Activated CD8-positive, alpha-beta memory T cell treated with anti-CD3 and anti-CD28 coated beads, Interleukin-2, amount 10 ng/mL, durations not matched to agents 7 days and 5 days (primary cell): Measurements from ENCODE around the gene PRKCQ. TPM values are rescaled to one million over a fixed set of nuclear protein-coding genes. Genes with fewer than 3 reads are reported as not detected.

Experiments used
- ATAC-seq: fragments of 150-1000 bp; cut with Tn5 transposase; one replicate; pipeline ENCODE4 v1.10.0; 2021; ENCODE audit warnings: moderate library complexity
- CTCF ChIA-PET: fragments of 350-600 bp; sonication (Branson Sonifier 250); formaldehyde crosslinking; loops from one replicate; lab custom pipeline; 2021; ENCODE audit warnings: antibody characterized with exemption; lab: Charles Lee
- DNase-seq: peaks from one replicate; pipeline ENCODE4 v3.0.0-alpha.2; 2020
- H3K27ac Mint-ChIP-seq: one replicate; pipeline ENCODE4 v1.8.0; 2021; ENCODE audit warnings: mild to moderate bottlenecking, mixed read lengths
- H3K27me3 Mint-ChIP-seq: one replicate; pipeline ENCODE4 v1.8.0; 2021; ENCODE audit warnings: mixed read lengths
- H3K36me3 Mint-ChIP-seq: one replicate; pipeline ENCODE4 v1.8.0; 2021; ENCODE audit warnings: mild to moderate bottlenecking, mixed read lengths
- H3K4me1 Mint-ChIP-seq: one replicate; pipeline ENCODE4 v1.8.0; 2021; ENCODE audit warnings: mixed read lengths
- H3K4me3 Mint-ChIP-seq: one replicate; pipeline ENCODE4 v1.8.0; 2021; ENCODE audit warnings: mild to moderate bottlenecking, moderate library complexity, mixed read lengths
- H3K9me3 Mint-ChIP-seq: one replicate; pipeline ENCODE4 v1.8.0; 2022; ENCODE audit warnings: low read depth, mixed read lengths
- total RNA-seq, 2 experiments: library from RNA; stranded (reverse); gene quantifications; one replicate each; pipeline ENCODE4 v1.2.3, GENCODE V29; 2021

The PRKCQ gene
- total RNA-seq = 10 to 100 TPM; 51.0 to 58.7 TPM

DNA sequence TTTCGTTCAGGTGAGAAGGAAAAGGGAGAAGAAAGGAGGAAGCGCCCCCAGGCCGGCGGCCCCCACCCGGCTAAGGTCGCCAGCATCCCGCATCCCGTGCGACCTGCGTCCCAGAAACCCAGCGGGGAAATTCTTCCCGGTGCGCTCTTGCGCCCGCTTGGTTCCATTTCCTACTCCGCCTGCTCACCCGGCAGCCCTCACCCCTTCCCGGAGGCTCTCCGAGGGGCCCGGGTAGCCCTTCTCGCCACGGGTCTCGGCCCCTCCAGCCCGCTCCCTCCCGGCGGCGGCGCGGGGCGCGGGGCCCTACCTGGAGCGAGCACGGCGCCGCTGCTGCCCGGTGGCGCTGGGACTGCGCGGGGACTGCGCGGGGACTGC is at the start of gene PRKCQ:
TSS of gene PRKCQ (minus strand) at position 373 of the 375 bp plus-strand sequence. CDS start 65,141 bp downstream, outside the sequence.
- CTCF ChIA-PET = interaction anchor here (0.5 to 7.1 kb wide), 14 partner anchors 8 to 106 kb away, joined by 3 to 56 read pairs (median 4); no protein-coding TSS in a partner anchor
- no peaks in the 10 kb centered on the region for H3K9me3 Mint-ChIP-seq
- H3K36me3 Mint-ChIP-seq = peaks cover 57% of the 10 kb centered on the region
- H3K4me1 Mint-ChIP-seq = peaks cover 59% of the 10 kb centered on the region
- H3K4me3 Mint-ChIP-seq = peak within 1 kb of the TSS; percentile 97
- ATAC-seq (no peak), DNase-seq (peak; percentile 56)
- no peaks in the 10 kb centered on the region for H3K27me3 Mint-ChIP-seq
- H3K27ac Mint-ChIP-seq = peak within 1 kb of the TSS; percentile 93

DNA sequence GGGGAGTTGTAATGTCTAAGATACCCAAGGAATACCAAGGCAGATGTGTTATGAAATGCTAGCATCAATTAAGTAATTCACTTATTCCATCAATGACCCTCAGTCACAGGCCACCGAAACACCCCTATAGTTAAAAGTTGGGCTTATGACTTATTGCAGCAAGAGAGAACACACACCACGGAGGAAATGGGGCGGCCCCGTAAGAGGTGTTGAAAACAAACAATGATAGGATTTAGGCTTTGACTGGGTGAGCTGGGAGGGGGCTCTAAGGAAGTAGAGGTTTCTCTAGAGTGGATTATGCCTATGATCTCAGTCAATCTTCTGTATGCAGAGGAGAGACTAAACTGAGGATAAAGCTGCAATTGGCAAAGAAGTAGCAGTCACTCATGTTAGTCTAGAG is 45.4 kb upstream of the PRKCQ start:
- Mint-ChIP-seq H3K4me1 (peaks cover 6% of the 10 kb centered on the region), H3K4me3 (no peak overlapping the region), H3K36me3 (peaks cover 1% of the 10 kb centered on the region), H3K27me3 (no peaks in the 10 kb centered on the region), H3K9me3 (no peaks in the 10 kb centered on the region), H3K27ac (peak overlapping the region; percentile 5)
- DNase-seq (no peak), ATAC-seq (peak; percentile 30)
- CTCF ChIA-PET = interaction anchor here (1.6 kb wide), 1 partner anchor 12 kb away, joined by 4 read pairs; no protein-coding TSS in a partner anchor

DNA sequence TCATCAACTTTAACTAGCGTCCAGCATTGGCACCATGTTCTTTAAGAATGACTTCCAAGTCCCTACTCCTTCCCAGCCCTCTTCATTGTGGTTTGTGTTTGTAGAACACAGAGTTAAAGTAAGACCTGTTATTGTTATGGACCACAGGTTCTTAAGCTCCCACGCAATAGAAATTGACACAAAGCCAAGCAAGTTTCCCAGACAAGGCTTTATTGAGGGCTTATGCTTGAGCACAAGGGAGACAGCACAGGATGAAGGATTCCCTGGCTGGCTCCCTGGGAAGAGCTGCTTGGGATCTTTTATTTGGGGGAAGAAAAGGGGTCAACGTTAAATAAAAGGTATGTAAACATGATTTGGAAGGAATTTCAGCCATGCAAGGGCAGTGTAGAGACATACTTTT is 44.3 kb upstream of the PRKCQ start:
- H3K9me3 Mint-ChIP-seq = no peaks in the 10 kb centered on the region
- no peak overlapping the region for H3K4me3 Mint-ChIP-seq
- CTCF ChIA-PET = interaction anchor here (1.2 to 1.6 kb wide), 2 partner anchors 13 to 23 kb away, joined by 3 to 4 read pairs; no protein-coding TSS in a partner anchor

DNA sequence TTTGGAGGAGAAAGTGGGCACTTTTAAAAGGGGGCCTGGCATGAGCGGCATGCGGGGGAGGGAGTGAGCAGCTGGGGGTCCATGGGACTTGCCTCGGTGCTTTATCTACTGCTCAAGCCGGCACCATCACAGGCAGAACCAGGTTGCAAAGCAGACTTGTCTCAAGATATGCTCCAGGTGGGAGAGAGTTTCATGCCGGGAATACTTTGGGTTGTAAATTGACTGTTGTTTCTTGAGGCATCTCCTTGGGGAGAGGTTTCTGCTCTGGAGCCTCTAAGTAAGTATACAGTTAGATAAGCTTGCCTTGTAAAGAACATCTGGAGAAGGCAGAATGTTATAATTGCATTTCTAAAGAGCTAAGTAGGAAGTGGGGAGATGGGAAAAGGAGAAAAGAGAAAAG is 42.8 kb upstream of the PRKCQ start:
- no peak overlapping the region for H3K4me3 Mint-ChIP-seq
- H3K27ac Mint-ChIP-seq = no peak overlapping the region
- peaks cover 4% of the 10 kb centered on the region for H3K36me3 Mint-ChIP-seq
- no peak for ATAC-seq
- H3K27me3 Mint-ChIP-seq = no peaks in the 10 kb centered on the region
- CTCF ChIA-PET = interaction anchor here (1.8 kb wide), 1 partner anchor 44 kb away, joined by 5 read pairs; no protein-coding TSS in a partner anchor
- no peaks in the 10 kb centered on the region for H3K9me3 Mint-ChIP-seq
- peaks cover 6% of the 10 kb centered on the region for H3K4me1 Mint-ChIP-seq
- no peak for DNase-seq

More for the DNA sequence above, 44.3 kb upstream of the PRKCQ start:
- ATAC-seq (no peak), DNase-seq (no peak)
- Mint-ChIP-seq H3K36me3 (peaks cover 4% of the 10 kb centered on the region), H3K27ac (no peak overlapping the region), H3K4me1 (peaks cover 6% of the 10 kb centered on the region), H3K27me3 (no peaks in the 10 kb centered on the region)

DNA sequence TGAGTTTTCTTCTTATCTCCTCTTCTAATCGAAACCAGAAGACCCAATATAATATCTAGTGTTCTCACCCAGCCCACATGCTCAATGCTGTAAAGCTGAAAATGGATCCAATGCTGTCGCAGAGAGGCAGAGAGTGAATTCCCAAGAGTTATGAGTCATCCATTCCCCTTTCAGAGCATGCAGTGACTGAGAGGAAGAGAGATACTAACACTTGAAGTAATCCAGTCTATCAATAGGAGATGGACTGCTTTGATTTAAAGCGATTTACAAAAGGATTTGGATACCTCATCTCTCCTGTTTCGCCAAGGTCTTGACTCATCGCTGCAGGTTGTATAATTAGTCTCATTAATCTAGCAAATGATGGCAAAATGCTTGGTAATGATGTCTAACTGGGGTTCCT is 41.5 kb upstream of the PRKCQ start:
- CTCF ChIA-PET = interaction anchor here (1.8 kb wide), 1 partner anchor 46 kb away, joined by 5 read pairs; no protein-coding TSS in a partner anchor
- peaks cover 13% of the 10 kb centered on the region for H3K4me1 Mint-ChIP-seq
- peaks cover 5% of the 10 kb centered on the region for H3K36me3 Mint-ChIP-seq
- ATAC-seq = no peak
- H3K27ac Mint-ChIP-seq = no peak overlapping the region
- H3K9me3 Mint-ChIP-seq = no peaks in the 10 kb centered on the region
- H3K4me3 Mint-ChIP-seq = no peak overlapping the region
- DNase-seq = no peak
- no peaks in the 10 kb centered on the region for H3K27me3 Mint-ChIP-seq

DNA sequence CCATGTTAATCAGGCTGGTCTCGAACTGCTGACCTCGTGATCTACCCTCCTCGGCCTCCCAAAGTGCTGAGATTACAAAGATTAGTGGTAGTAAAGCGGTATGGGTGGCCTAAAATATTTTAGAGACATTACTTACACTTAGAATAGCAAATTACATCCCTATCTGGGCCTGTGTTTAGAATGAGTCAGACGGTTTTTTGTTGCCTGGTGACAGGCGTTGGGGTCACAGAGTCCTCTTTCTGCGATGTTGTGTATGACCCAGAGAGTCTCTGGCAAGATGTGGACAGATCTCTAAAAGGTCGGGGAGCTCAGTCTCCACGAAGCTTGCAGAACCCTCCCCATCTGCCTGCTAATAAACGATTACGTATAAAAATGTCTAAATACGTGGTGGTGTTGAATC is 39.6 kb upstream of the PRKCQ start:
- Mint-ChIP-seq H3K9me3 (peaks cover 3% of the 10 kb centered on the region), H3K4me1 (peaks cover 26% of the 10 kb centered on the region), H3K27me3 (no peaks in the 10 kb centered on the region), H3K4me3 (no peak overlapping the region), H3K36me3 (peaks cover 14% of the 10 kb centered on the region), H3K27ac (no peak overlapping the region)
- DNase-seq (no peak), ATAC-seq (no peak)
- CTCF ChIA-PET = interaction anchor here (0.7 kb wide), 1 partner anchor 1067 kb away, joined by 4 read pairs; no protein-coding TSS in a partner anchor

DNA sequence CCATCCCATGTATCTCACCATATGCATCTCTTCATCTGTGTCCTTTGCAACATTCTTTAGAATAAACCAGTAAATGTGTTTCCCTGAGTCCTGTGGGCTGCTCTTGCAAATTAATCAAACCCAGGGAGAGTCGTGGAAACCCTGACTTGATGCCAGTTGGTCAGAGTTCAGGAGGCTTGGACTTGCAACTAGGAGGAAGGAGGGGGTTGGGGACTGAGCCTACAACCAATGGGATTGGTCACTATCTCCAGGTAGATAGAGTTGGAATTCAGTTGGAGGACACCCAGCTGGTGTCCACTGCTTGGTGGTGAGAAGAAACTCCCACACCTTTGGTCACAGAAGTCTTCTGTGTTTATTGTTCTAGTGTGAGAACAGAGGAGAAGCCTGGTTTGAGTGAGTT is 38.3 kb upstream of the PRKCQ start:
- Mint-ChIP-seq H3K4me1 (peaks cover 27% of the 10 kb centered on the region), H3K9me3 (peaks cover 13% of the 10 kb centered on the region), H3K36me3 (peaks cover 24% of the 10 kb centered on the region), H3K27ac (no peak overlapping the region), H3K4me3 (no peak overlapping the region), H3K27me3 (no peaks in the 10 kb centered on the region)
- DNase-seq (no peak), ATAC-seq (no peak)
- CTCF ChIA-PET = no interaction called here

DNA sequence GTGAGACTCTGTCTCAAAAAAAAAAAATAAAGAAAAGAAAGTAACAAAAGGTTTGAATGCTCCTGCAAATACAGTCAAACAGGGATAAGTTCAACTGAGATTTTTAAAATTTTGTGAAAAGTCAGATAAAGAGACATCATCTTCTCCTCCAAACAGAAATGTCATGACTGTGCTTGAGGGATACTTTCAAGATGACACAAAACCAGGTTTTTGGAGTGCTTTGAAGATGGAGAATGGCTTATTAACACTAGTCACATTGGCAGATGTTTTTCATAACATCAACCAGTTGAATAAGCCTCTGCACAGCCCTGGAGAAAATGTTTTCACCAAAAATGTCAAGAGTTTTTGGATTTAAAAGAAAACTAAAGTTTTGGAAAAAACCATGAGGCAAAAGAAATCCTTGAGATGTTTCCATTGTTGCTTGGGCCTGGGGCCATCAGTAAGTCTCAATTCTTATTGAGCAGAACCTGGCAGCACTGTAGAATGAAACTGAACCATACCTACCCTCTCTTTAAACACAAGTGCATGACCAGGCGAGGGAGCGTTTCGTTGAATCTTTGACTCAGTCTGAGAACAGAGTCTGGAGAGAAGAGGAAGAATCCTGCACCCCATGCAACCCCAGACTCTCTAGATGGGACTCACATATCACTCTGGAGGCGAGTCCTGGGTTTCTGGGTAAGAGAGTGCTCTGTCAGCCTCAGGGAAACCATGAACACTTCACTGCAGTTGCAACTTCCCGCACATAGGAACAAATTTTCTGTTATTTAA is 37.4 kb upstream of the PRKCQ start:
- Mint-ChIP-seq H3K4me1 (peaks cover 32% of the 10 kb centered on the region), H3K27me3 (no peaks in the 10 kb centered on the region), H3K9me3 (peaks cover 19% of the 10 kb centered on the region), H3K36me3 (peaks cover 32% of the 10 kb centered on the region), H3K27ac (no peak overlapping the region), H3K4me3 (no peak overlapping the region)
- DNase-seq (no peak), ATAC-seq (no peak)
- CTCF ChIA-PET = no interaction called here

DNA sequence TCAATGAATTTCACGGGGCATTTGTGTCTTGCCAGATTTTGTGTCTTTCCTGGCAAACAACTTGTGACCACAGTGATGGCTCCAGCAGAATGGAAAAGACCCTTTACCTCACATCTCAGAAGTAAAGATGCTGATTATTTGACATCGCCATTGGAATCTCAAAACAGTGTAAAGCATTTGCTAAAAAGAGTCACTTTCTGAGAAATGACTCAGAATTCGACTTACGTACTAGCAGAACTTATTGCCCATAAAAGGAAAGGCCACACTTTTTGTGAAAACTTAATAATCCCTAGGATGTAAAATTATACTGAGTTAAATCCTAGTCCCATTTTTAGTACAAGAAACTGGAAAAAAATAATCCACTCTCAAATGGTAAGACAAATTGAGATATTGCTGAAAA is 35.9 kb upstream of the PRKCQ start:
- Mint-ChIP-seq H3K27ac (peak overlapping the region; percentile 60), H3K4me1 (peaks cover 47% of the 10 kb centered on the region), H3K4me3 (no peak overlapping the region)

DNA sequence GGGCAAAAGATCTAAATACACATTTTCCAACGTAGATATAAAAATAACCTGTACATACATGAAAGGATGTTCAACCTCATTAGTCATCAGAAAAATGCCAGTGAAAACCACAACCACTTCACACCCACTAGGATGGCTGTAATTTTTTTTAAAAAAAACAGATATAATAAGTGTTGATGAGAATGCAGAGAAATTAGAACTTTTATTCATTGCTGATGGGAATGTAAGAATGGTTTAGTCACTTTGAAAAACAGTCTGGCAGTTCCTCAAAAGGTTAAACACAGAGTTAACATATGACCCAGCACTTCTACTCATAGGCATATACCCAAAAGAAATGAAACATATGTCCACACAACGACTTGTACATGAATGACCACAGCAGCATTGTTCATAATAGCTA is 32.3 kb upstream of the PRKCQ start:
- ATAC-seq = peak; percentile 63
- peaks cover 24% of the 10 kb centered on the region for H3K9me3 Mint-ChIP-seq
- peak; percentile 53 for DNase-seq
- no peaks in the 10 kb centered on the region for H3K27me3 Mint-ChIP-seq
- H3K4me1 Mint-ChIP-seq = peaks cover 71% of the 10 kb centered on the region
- H3K27ac Mint-ChIP-seq = peak overlapping the region; percentile 72
- H3K4me3 Mint-ChIP-seq = no peak overlapping the region
- CTCF ChIA-PET = no interaction called here
- peaks cover 46% of the 10 kb centered on the region for H3K36me3 Mint-ChIP-seq

More for the DNA sequence above, 35.9 kb upstream of the PRKCQ start:
- H3K36me3 Mint-ChIP-seq = peaks cover 33% of the 10 kb centered on the region
- CTCF ChIA-PET = no interaction called here
- peaks cover 19% of the 10 kb centered on the region for H3K9me3 Mint-ChIP-seq
- ATAC-seq = peak; percentile 48
- no peaks in the 10 kb centered on the region for H3K27me3 Mint-ChIP-seq
- DNase-seq = no peak

DNA sequence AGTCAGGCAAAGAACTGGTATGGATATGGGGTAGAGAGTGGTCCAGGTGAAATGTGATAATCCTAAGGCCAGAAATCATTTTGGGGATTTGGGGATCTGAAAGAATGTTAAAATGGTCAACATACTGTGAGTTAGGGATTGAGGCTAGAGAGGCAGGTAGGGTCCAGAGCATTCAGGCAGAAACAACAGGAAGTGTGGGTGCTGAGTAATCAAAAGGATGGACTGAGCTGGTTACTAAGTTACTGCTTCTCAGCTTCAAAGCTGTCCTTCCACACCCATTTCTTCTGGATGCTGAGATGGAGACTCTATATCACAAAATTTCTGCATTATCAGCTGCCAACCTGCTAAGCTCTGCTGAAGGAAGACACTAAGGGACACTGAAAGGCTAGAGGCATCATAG is 30.6 kb upstream of the PRKCQ start:
- Mint-ChIP-seq H3K36me3 (peaks cover 49% of the 10 kb centered on the region), H3K4me3 (no peak overlapping the region), H3K4me1 (peaks cover 69% of the 10 kb centered on the region), H3K27ac (peak overlapping the region; percentile 74), H3K9me3 (peaks cover 24% of the 10 kb centered on the region), H3K27me3 (no peaks in the 10 kb centered on the region)
- DNase-seq = no peak
- ATAC-seq = peak; percentile 60
- CTCF ChIA-PET = interaction anchor here (0.7 to 1.6 kb wide), 8 partner anchors 8 to 37 kb away, joined by 3 to 7 read pairs (median 4); no protein-coding TSS in a partner anchor

DNA sequence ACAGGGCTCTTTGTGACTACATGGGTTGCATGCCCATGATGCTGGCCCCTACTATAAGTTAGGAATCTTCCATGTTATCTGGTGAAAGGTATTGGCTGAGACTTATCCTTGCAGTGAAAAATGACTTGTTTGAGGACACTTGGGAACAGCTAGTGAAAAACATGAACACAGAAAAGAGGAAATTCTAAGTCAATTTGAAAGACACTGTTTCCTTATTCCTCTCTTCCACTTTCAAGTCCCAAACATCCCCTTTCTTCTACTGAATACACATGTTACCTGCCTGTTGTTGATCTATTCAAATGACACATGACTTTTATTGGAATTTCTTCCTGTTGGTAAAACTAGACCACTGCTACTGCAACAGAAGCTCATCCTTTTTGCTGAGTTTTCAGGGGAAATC is 29.5 kb upstream of the PRKCQ start:
- ATAC-seq (no peak), DNase-seq (no peak)
- H3K27ac Mint-ChIP-seq = no peak overlapping the region
- peaks cover 39% of the 10 kb centered on the region for H3K36me3 Mint-ChIP-seq
- peaks cover 21% of the 10 kb centered on the region for H3K9me3 Mint-ChIP-seq
- CTCF ChIA-PET = interaction anchor here (1.2 kb wide), 1 partner anchor 140 kb away, joined by 3 read pairs; no protein-coding TSS in a partner anchor
- no peak overlapping the region for H3K4me3 Mint-ChIP-seq
- H3K27me3 Mint-ChIP-seq = no peaks in the 10 kb centered on the region
- peaks cover 60% of the 10 kb centered on the region for H3K4me1 Mint-ChIP-seq

DNA sequence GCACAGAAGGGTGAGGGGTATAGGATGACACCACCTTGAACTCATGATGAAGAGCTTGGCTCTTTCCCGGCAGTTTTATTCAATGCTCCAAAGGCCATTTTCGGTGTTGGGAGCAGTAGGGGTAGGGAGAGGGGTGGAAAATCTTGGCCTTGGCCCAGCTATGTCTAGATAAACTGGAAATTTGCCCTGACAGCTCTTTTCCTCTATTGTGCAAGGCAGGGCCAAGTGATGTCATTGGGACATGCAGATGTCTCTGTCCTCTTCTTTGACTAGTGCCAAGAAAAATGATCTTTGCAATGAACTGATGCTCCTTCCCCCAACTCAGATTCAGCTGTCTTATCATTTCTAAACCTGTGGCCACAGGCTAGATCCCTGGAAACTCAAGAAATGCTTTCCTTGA is 27.7 kb upstream of the PRKCQ start:
- peaks cover 59% of the 10 kb centered on the region for H3K4me1 Mint-ChIP-seq
- peaks cover 7% of the 10 kb centered on the region for H3K9me3 Mint-ChIP-seq
- ATAC-seq (no peak), DNase-seq (no peak)
- peaks cover 24% of the 10 kb centered on the region for H3K36me3 Mint-ChIP-seq
- no peak overlapping the region for H3K4me3 Mint-ChIP-seq
- H3K27me3 Mint-ChIP-seq = no peaks in the 10 kb centered on the region
- no peak overlapping the region for H3K27ac Mint-ChIP-seq
- CTCF ChIA-PET = interaction anchor here (1.0 to 1.4 kb wide), 8 partner anchors 11 to 162 kb away, joined by 3 to 5 read pairs (median 4); no protein-coding TSS in a partner anchor
